ENCODE measurements around the gene DYNC2H1.

The DYNC2H1 gene, protein sequence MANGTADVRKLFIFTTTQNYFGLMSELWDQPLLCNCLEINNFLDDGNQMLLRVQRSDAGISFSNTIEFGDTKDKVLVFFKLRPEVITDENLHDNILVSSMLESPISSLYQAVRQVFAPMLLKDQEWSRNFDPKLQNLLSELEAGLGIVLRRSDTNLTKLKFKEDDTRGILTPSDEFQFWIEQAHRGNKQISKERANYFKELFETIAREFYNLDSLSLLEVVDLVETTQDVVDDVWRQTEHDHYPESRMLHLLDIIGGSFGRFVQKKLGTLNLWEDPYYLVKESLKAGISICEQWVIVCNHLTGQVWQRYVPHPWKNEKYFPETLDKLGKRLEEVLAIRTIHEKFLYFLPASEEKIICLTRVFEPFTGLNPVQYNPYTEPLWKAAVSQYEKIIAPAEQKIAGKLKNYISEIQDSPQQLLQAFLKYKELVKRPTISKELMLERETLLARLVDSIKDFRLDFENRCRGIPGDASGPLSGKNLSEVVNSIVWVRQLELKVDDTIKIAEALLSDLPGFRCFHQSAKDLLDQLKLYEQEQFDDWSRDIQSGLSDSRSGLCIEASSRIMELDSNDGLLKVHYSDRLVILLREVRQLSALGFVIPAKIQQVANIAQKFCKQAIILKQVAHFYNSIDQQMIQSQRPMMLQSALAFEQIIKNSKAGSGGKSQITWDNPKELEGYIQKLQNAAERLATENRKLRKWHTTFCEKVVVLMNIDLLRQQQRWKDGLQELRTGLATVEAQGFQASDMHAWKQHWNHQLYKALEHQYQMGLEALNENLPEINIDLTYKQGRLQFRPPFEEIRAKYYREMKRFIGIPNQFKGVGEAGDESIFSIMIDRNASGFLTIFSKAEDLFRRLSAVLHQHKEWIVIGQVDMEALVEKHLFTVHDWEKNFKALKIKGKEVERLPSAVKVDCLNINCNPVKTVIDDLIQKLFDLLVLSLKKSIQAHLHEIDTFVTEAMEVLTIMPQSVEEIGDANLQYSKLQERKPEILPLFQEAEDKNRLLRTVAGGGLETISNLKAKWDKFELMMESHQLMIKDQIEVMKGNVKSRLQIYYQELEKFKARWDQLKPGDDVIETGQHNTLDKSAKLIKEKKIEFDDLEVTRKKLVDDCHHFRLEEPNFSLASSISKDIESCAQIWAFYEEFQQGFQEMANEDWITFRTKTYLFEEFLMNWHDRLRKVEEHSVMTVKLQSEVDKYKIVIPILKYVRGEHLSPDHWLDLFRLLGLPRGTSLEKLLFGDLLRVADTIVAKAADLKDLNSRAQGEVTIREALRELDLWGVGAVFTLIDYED (N-terminal part only)

GRCh38 chr11:103108933-103109817, at the start of gene DYNC2H1:
DYNC2H1 (plus strand) TSS chr11:103109426; CDS start chr11:103109575, 149 bp downstream.
- DNase-seq = peak; percentile 92

DNA sequence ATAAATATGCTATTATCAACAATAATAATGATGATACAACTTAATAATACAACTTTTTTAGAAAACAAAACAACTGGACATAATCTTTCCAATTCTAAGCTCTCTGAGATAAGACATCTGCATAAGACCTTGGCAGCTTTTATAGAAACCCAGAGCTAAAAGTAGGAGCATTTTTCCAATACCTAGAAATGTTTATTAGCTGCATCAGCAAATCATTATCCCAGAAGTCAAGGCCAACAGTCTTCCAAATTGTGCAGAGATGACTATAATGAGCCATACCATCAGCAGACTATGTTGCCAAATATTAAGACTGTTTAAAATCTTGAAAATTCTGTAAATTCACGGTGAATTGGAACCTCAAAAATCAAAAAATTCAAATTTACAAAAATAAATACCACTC, 47.6 kb upstream of the DYNC2H1 start:
- DNase-seq = no peak

DNA sequence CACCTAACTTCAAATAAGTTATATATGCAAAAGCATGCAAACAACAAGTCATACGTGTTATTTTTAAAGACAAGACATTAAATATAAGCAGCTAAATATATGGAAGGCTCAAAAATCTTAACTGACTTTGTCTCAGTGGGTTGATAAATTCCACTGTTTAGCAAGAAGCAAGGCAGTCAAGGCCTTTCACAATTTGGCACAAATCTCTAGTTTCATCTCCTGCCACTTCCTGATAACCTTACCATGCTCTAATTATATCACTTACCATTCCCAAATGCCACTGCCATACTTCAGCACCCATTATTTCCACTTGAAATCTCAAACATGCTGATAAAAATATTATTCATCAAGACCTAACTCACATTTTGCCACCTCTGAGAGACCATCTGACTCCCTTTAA, 42.1 kb upstream of the DYNC2H1 start:
- DNase-seq = no peak

GRCh38 chr11:103069367-103069766, 39.9 kb upstream of the DYNC2H1 start:
- no peak for DNase-seq

DNA sequence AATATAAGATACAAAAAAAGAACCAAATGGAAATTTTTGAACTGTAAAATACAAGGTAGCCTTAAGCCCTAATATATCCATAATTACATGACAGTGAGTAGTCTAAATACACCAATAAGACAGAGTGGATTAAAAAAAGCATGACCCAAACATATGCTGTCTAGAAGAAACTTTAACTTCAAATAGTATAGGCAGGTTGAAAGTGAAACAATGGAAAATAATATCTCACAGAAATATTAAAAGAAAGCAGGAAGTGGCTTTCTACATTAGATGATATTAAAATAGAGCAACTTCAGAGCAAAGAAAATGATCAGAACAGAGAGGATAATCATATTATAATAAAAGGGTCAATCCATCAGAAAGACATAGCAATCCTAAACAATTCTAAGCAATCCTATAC, 39.1 kb upstream of the DYNC2H1 start:
- no peak for DNase-seq

GRCh38 chr11:103071008-103071407, 38.2 kb upstream of the DYNC2H1 start:
- DNase-seq = no peak

DNA sequence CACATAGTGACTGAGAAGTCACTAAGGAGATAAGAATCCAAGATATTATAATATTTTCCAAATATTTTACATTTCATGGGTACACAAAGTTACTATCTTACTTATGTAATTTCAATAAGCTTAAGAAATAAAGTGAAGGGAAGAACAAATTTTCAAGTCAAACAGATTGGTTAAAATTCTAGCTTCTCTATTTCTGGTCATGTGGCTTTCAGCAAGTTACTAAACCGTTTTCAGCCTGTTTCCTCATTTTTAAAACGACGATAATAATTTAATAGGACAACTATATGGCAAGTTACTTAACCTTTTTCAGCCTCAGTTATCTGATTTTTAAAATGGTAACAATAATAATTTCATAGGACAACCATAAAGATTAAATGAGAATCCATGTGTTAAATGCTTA, 32.9 kb upstream of the DYNC2H1 start:
- DNase-seq = no peak

- DNase-seq = no peak
These were observed 31.7 kb upstream of the DYNC2H1 start for GRCh38 chr11:103077554-103077953.

DNA sequence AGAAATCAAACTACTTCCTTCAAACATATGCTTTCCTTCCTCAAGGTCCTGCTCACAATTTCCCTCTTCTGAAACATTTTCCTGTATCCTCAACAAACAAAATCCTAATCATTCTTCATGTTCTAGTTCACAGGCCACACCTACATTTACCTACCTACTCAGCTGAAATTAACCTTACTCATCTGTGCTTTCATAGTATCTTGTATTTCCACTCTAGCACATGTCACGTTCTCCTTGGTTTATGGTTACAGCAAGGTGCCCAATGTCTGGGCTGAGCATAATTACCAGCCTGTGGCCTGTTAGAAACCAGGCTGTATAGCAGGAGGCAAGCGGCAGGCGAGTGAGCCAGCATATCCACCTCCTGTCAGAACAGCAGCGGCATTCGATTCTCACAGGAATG, 30.5 kb upstream of the DYNC2H1 start:
- DNase-seq = no peak

DNA sequence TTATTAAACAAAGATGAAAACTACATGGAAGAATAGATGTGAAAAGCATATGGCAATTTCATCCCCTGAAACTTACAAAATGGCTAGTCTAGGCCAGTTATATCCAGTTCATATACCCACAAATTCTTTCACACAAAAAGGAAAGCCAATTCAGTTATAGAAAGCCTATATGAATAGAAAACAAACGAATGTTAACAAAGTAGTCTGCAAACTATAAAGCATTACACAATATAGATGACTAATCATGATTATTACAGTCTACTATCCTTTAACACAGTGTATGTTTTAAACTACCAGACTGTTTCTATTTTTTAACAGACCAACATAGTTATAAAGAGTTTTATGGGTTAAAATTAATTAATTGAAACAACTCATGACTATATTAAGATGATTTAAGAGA, 29.4 kb upstream of the DYNC2H1 start:
- peak; percentile 59 for DNase-seq

GRCh38 chr11:103085758-103086365, 23.4 kb upstream of the DYNC2H1 start:
- DNase-seq = peak; percentile 17

GRCh38 chr11:103086461-103086860, 22.8 kb upstream of the DYNC2H1 start:
- no peak for DNase-seq

DNA sequence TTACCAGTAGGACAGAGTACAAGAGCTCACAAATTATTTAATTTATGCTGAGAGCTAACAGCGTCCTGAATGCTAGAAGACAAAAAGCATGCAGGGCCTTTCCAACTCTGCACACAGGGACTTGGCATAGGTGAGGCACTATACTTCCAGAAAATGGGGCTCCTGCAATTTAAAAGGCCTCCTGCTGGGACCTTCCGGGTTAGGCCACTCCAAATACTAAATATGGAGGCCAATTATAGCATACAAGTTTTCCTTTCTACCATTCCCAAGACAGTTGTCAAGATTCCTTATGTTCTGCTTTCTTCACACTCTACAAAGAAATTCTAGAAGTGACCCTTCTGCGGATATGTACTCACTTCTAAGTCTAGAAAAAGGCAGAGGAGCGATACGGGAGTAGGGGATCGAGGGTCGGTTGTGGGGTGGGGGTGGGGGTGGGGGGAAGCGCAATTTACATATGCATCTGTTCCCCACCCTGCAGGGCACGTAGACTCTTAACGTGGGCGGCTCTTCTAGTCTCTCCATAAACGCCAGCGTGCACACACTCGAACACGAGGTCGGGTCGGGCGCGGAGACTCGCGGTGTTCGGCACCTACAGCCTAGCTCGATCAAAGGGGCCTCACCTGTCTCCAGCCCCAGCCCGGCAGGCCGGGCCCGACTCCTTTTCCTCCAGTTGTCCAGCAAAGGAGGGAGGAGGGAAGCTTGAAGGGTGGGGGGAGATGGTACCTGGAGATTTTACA, 18.0 kb upstream of the DYNC2H1 start:
- peak; percentile 32 for DNase-seq

GRCh38 chr11:103091801-103092524, 17.3 kb upstream of the DYNC2H1 start, which contains the start of gene DCUN1D5:
DCUN1D5 (minus strand) TSS chr11:103092160; CDS start chr11:103091872, 288 bp downstream.
- peak; percentile 93 for DNase-seq

DNA sequence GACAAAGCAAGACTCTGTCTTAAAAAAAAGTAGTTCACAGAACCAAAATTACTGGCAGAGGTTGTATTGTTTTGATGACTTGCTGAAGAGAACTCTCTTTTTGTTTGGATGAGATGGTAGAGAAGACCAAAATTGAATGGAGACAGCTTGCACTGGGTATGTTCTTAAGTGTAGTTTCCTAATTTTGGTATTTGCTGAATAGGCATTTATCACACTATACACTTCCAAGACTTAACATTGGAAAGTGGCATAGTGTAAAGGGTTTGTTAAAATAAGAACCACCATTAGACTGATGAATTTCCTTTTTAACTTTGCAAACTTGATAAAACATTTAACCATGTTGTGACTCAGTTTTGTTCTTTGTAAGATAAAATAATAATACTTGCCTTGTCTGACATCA, 11.9 kb upstream of the DYNC2H1 start:
- DNase-seq = no peak

- DNase-seq = peak; percentile 3
These were observed 677 bp downstream of the DYNC2H1 start for GRCh38 chr11:103109818-103110388.

- peak; percentile 46 for DNase-seq
These were observed 1.2 kb downstream of the DYNC2H1 start for GRCh38 chr11:103110391-103110790.

- DNase-seq = no peak
These were observed 2.2 kb downstream of the DYNC2H1 start for GRCh38 chr11:103111400-103111799.

DNA sequence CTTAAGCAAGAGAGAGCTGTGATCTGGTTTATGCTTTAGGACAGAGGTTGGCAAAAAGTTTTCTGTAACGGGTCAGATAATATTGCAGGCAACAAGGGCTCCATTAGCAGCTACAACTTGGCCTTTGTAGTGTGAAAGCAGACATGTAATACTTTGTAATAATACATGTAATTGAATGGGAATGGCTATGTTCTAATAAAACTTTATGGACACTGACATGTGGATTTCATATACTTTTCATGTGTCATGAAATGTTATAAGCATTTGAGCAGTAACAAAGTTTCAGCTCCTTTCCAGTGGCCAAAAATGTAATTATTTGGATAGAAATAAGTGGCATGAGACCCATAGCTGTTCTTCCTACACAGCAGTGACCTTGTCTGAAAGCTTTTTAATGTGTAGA, 3.1 kb downstream of the DYNC2H1 start:
- DNase-seq = no peak

DNA sequence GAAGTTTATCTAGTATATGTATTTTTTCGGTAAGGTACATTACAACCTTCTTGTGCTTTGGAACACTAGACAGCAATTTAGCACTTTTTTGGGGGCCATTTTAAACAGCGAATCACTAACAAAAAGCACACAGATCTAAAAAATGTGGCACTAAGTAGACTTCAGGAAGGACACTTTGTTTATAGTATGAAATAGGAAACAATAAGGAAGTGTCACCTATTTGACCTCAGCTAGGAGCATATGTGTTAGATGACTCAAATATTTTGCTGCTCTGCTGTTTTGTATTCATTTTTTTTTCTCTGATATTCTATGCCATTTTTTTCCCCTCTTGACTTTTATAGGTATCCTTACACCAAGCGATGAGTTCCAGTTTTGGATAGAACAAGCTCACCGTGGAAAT, 5.6 kb downstream of the DYNC2H1 start:
- DNase-seq = no peak

All from fibroblast of skin of right quadriceps (primary cell).